PC-9 (cell line): ENCODE results near the gene KCNJ12. TPM values are rescaled to one million over a fixed set of nuclear protein-coding genes. Genes with fewer than 3 reads are reported as not detected.

Experiments
- BruUV-seq: library from RNA; stranded (reverse); fragments of 400-500 nt; replicated peaks from 2 replicates; lab custom pipeline; 2021; lab: Mats Ljungman, UMichigan
- CTCF ChIA-PET: fragments of 300-600 bp; sonication (Branson Sonifier 250); formaldehyde crosslinking; loops from one replicate; lab custom pipeline; 2022; ENCODE audit warnings: antibody characterized with exemption; lab: Charles Lee
- POLR2A ChIA-PET: fragments of 300-600 bp; sonication (Branson Sonifier 250); formaldehyde crosslinking; loops from one replicate; lab custom pipeline; 2022; ENCODE audit warnings: antibody characterized with exemption; ENCODE audit not compliant: unreplicated experiment; lab: Charles Lee
- DNase-seq, 2 experiments: peaks; one replicate each; pipeline versions ENCODE4 v3.0.0 to v3.0.0-alpha.2; 2015 to 2022; ENCODE audit warnings: mixed read lengths in 1 of 2
- H2AFZ ChIP-seq: fragments of 200-600 bp; sonication (generic); 2 replicates; pipeline ENCODE4 v1.8.1; 2017; ENCODE audit warnings: antibody characterized with exemption
- H3F3A ChIP-seq: fragments of 200-600 bp; sonication (generic); 2 replicates; pipeline ENCODE4 v1.8.1; 2017; ENCODE audit warnings: antibody characterized with exemption, mild to moderate bottlenecking, low read depth; ENCODE audit not compliant: insufficient read depth
- H3K27ac ChIP-seq: fragments of 200-600 bp; sonication (generic); 2 replicates; pipeline ENCODE4 v1.6.1; 2016; ENCODE audit warnings: mixed run types
- H3K27me3 ChIP-seq: fragments of 200-600 bp; sonication (generic); 2 replicates; pipeline ENCODE4 v1.6.1; 2016; ENCODE audit warnings: low read depth, mixed run types; ENCODE audit not compliant: insufficient read depth
- H3K36me3 ChIP-seq: fragments of 200-600 bp; sonication (generic); 2 replicates; pipeline ENCODE4 v1.6.1; 2016; ENCODE audit warnings: low read depth, mixed run types
- H3K4me1 ChIP-seq: fragments of 200-600 bp; sonication (generic); replicated peaks from 2 replicates; pipeline ENCODE4 v1.6.1; 2016; ENCODE audit warnings: mixed run types; ENCODE audit not compliant: insufficient read depth
- H3K4me2 ChIP-seq: fragments of 200-600 bp; sonication (generic); 2 replicates; pipeline ENCODE4 v1.6.1; 2017; ENCODE audit warnings: mixed run types
- H3K4me3 ChIP-seq: fragments of 200-600 bp; sonication (generic); 2 replicates; pipeline ENCODE4 v1.6.1; 2016; ENCODE audit warnings: mixed run types
- H3K79me2 ChIP-seq: fragments of 200-600 bp; sonication (generic); 2 replicates; pipeline ENCODE4 v1.6.1; 2017; ENCODE audit warnings: low read depth, mixed run types
- H3K9me2 ChIP-seq: fragments of 200-600 bp; sonication (generic); 2 replicates; pipeline ENCODE4 v1.8.1; 2017; ENCODE audit warnings: mild to moderate bottlenecking; ENCODE audit not compliant: insufficient read depth
- H3K9me3 ChIP-seq: fragments of 200-600 bp; sonication (generic); 2 replicates; pipeline ENCODE4 v1.8.1; 2016; ENCODE audit warnings: low read depth; ENCODE audit not compliant: insufficient read depth
- H4K20me1 ChIP-seq: fragments of 200-600 bp; sonication (generic); 2 replicates; pipeline ENCODE4 v1.8.1; 2017; ENCODE audit not compliant: insufficient read depth
- CTCF ChIP-seq: fragments of 200-600 bp; sonication (generic); conservative IDR thresholded peaks from 2 replicates; pipeline ENCODE4 v1.6.1; 2017; ENCODE audit warnings: mixed run types, antibody characterized with exemption, mild to moderate bottlenecking, moderate library complexity
- EZH2 ChIP-seq: fragments of 200-600 bp; sonication (generic); IDR thresholded peaks from 2 replicates; pipeline ENCODE4 v1.8.0; 2017; ENCODE audit warnings: antibody characterized with exemption, low read depth
- intact Hi-C: fragments of 100-400 bp; cut with micrococcal nuclease; formaldehyde crosslinking; loops from one replicate; pipeline ENCODE4 v1.10.0; 2022; ENCODE audit not compliant: unreplicated experiment
- total RNA-seq: library from RNA; stranded (reverse); gene quantifications from 2 replicates; pipeline ENCODE4 v1.2.3, GENCODE V29; 2021

The KCNJ12 gene
- total RNA-seq, 1 experiment from 2014 or later = 1.1 TPM

GRCh38 chr17:21375162-21375560 lies 996 bp upstream of the KCNJ12 start:
- H3K36me3 ChIP-seq = no peaks in the 10 kb centered on the region
- H3K9me2 ChIP-seq = no peaks in the 10 kb centered on the region
- no peaks in the 10 kb centered on the region for H3K79me2 ChIP-seq
- no peak overlapping the region for H2AFZ ChIP-seq
- H3K4me2 ChIP-seq = no peak overlapping the region
- intact Hi-C loops = no loop called here
- TF ChIP-seq CTCF = no peak
- TF ChIP-seq EZH2 = no peak
- no TSS peak for BruUV-seq
- no peaks in the 10 kb centered on the region for H3F3A ChIP-seq
- peaks cover 4% of the 10 kb centered on the region; the same call in 1 of the 2 replicates for H3K4me1 ChIP-seq
- CTCF ChIA-PET = interaction anchor here (1.3 kb wide), 1 partner anchor 16 kb away, joined by 3 read pairs; no protein-coding TSS in a partner anchor
- no peak overlapping the region for H3K27ac ChIP-seq
- DNase-seq = no peak
- H4K20me1 ChIP-seq = no peaks in the 10 kb centered on the region
- POLR2A ChIA-PET = no interaction called here
- no peaks in the 10 kb centered on the region for H3K27me3 ChIP-seq
- H3K9me3 ChIP-seq = no peaks in the 10 kb centered on the region
- no peak overlapping the region for H3K4me3 ChIP-seq

GRCh38 chr17:21375757-21376080 lies 438 bp upstream of the KCNJ12 start:
- Histone ChIP-seq H3K27me3 (no peaks in the 10 kb centered on the region), H3K4me2 (no peak overlapping the region)
- CTCF ChIA-PET = no interaction called here

GRCh38 chr17:21376759-21377690 lies 868 bp downstream of the KCNJ12 start:
- no peak overlapping the region for H3K27ac ChIP-seq
- H3K4me3 ChIP-seq = peak overlapping the region; percentile 35; the same call in 1 of the 2 replicates
- no peak overlapping the region; the same call in 1 of the 2 replicates for H2AFZ ChIP-seq
- H3K9me2 ChIP-seq = no peaks in the 10 kb centered on the region
- peaks cover 4% of the 10 kb centered on the region; the same call in 1 of the 2 replicates for H3K4me1 ChIP-seq
- H3K4me2 ChIP-seq = peak overlapping the region; percentile 72
- no peaks in the 10 kb centered on the region for H3K36me3 ChIP-seq
- TF ChIP-seq CTCF (no peak), EZH2 (no peak)
- CTCF ChIA-PET = no interaction called here
- BruUV-seq = no TSS peak
- intact Hi-C loops = no loop called here
- no peaks in the 10 kb centered on the region for H3K9me3 ChIP-seq
- POLR2A ChIA-PET = interaction anchor here (0.6 kb wide), 1 partner anchor 90 kb away, joined by 4 read pairs; no protein-coding TSS in a partner anchor
- H4K20me1 ChIP-seq = no peaks in the 10 kb centered on the region
- DNase-seq = peak in 1 of 2 experiments; percentile 45
- H3K27me3 ChIP-seq = no peaks in the 10 kb centered on the region
- no peaks in the 10 kb centered on the region for H3K79me2 ChIP-seq
- no peaks in the 10 kb centered on the region for H3F3A ChIP-seq

More at GRCh38 chr17:21375757-21376080, 438 bp upstream of the KCNJ12 start:
- POLR2A ChIA-PET = no interaction called here
- Histone ChIP-seq H4K20me1 (no peaks in the 10 kb centered on the region), H2AFZ (no peak overlapping the region), H3K36me3 (no peaks in the 10 kb centered on the region), H3K9me3 (no peaks in the 10 kb centered on the region), H3K79me2 (no peaks in the 10 kb centered on the region), H3K27ac (no peak overlapping the region), H3K4me3 (no peak overlapping the region), H3K9me2 (no peaks in the 10 kb centered on the region), H3F3A (no peaks in the 10 kb centered on the region), H3K4me1 (peaks cover 4% of the 10 kb centered on the region; the same call in 1 of the 2 replicates)
- no TSS peak for BruUV-seq
- DNase-seq = no peak
- TF ChIP-seq CTCF = no peak
- intact Hi-C loops = no loop called here
